ENCODE results near the gene SLITRK6. TPM values are rescaled to one million over a fixed set of nuclear protein-coding genes. Genes with fewer than 3 reads are reported as not detected.

The SLITRK6 gene
- total RNA-seq, 1 donor from 2014 or later: not detected

- intact Hi-C loops (cut with micrococcal nuclease): no loop called here
Measured at GRCh38 chr13:85825454-85825853, 26.2 kb upstream of the SLITRK6 start.

GRCh38 chr13:85823832-85824231, 24.6 kb upstream of the SLITRK6 start:
- no peaks in the 10 kb centered on the region for H3K36me3 Mint-ChIP-seq (ENCODE audit: low read depth)
- ATAC-seq (ENCODE audit: low read depth): no peak
- TF ChIP-seq CTCF (IDR thresholded peaks at IDR 0.05): no peak
- H3K4me1 Mint-ChIP-seq: no peaks in the 10 kb centered on the region
- DNase-seq: no peak
- intact Hi-C loops (cut with micrococcal nuclease): no loop called here
- CTCF ChIA-PET: no interaction called here
- H3K27ac Mint-ChIP-seq: no peak overlapping the region
- POLR2A ChIA-PET: no interaction called here
- H3K27me3 Mint-ChIP-seq: no peaks in the 10 kb centered on the region
- H3K4me3 Mint-ChIP-seq: no peak overlapping the region
- no peaks in the 10 kb centered on the region for H3K9me3 Mint-ChIP-seq

More at GRCh38 chr13:85825454-85825853, 26.2 kb upstream of the SLITRK6 start:
- Mint-ChIP-seq H3K36me3 (ENCODE audit: low read depth) (no peaks in the 10 kb centered on the region), H3K4me1 (no peaks in the 10 kb centered on the region), H3K27me3 (no peaks in the 10 kb centered on the region), H3K9me3 (no peaks in the 10 kb centered on the region), H3K4me3 (no peak overlapping the region), H3K27ac (no peak overlapping the region)
- ChIA-PET CTCF (no interaction called here), POLR2A (no interaction called here)
- ATAC-seq (ENCODE audit: low read depth) (no peak), DNase-seq (no peak)
- no peak for TF ChIP-seq CTCF (IDR thresholded peaks at IDR 0.05)

- Mint-ChIP-seq H3K9me3 (no peaks in the 10 kb centered on the region), H3K4me1 (no peaks in the 10 kb centered on the region), H3K27me3 (no peaks in the 10 kb centered on the region), H3K4me3 (no peak overlapping the region), H3K27ac (no peak overlapping the region), H3K36me3 (ENCODE audit: low read depth) (no peaks in the 10 kb centered on the region)
- TF ChIP-seq CTCF (IDR thresholded peaks at IDR 0.05): no peak
- POLR2A ChIA-PET: no interaction called here
- intact Hi-C loops (cut with micrococcal nuclease): no loop called here
- no peak for DNase-seq
- no peak for ATAC-seq (ENCODE audit: low read depth)
- CTCF ChIA-PET: no interaction called here
Measured at GRCh38 chr13:85819513-85819912, 20.3 kb upstream of the SLITRK6 start.

- ChIA-PET POLR2A (no interaction called here), CTCF (no interaction called here)
- Mint-ChIP-seq H3K9me3 (no peaks in the 10 kb centered on the region), H3K4me3 (no peak overlapping the region), H3K4me1 (no peaks in the 10 kb centered on the region), H3K36me3 (ENCODE audit: low read depth) (no peaks in the 10 kb centered on the region), H3K27me3 (no peaks in the 10 kb centered on the region), H3K27ac (no peak overlapping the region)
- no peak for TF ChIP-seq CTCF (IDR thresholded peaks at IDR 0.05)
- ATAC-seq (ENCODE audit: low read depth) (no peak), DNase-seq (no peak)
- intact Hi-C loops (cut with micrococcal nuclease): no loop called here
Measured at GRCh38 chr13:85816413-85816812, 17.2 kb upstream of the SLITRK6 start.

- no peak overlapping the region for H3K4me3 Mint-ChIP-seq
- no peaks in the 10 kb centered on the region for H3K27me3 Mint-ChIP-seq
- no peaks in the 10 kb centered on the region for H3K4me1 Mint-ChIP-seq
- DNase-seq (no peak), ATAC-seq (ENCODE audit: low read depth) (no peak)
- ChIA-PET POLR2A (no interaction called here), CTCF (no interaction called here)
- no peaks in the 10 kb centered on the region for H3K9me3 Mint-ChIP-seq
- no peak overlapping the region for H3K27ac Mint-ChIP-seq
- no peak for TF ChIP-seq CTCF (IDR thresholded peaks at IDR 0.05)
- no peaks in the 10 kb centered on the region for H3K36me3 Mint-ChIP-seq (ENCODE audit: low read depth)
- intact Hi-C loops (cut with micrococcal nuclease): no loop called here
Measured at GRCh38 chr13:85812282-85812681, 13.1 kb upstream of the SLITRK6 start.

Data from activated B cell treated with CpG ODN at 0.5 μM for 24 hours (primary cell).